Stimulated activated memory B cell treated with anti-CD40 and anti-IgM and Interleukin-4, amounts not matched to agents 10 μg/mL and 1 μg/mL and 100 μg/mL, for 72 hours (primary cell): ENCODE measurements around the gene TIMP1.

Experiments used
- ATAC-seq: fragments of 150-1000 bp; cut with Tn5 transposase; 2 replicates; pipeline ENCODE4 v1.10.0; 2021
- H3K27ac Mint-ChIP-seq: one replicate; pipeline ENCODE4 v1.8.0; 2022; ENCODE audit warnings: mild to moderate bottlenecking, mixed read lengths
- H3K27me3 Mint-ChIP-seq: one replicate; pipeline ENCODE4 v1.8.0; 2022; ENCODE audit warnings: mixed read lengths
- H3K36me3 Mint-ChIP-seq: one replicate; pipeline ENCODE4 v1.8.0; 2022; ENCODE audit warnings: mixed read lengths
- H3K4me1 Mint-ChIP-seq: one replicate; pipeline ENCODE4 v1.8.0; 2022; ENCODE audit warnings: mixed read lengths
- H3K4me3 Mint-ChIP-seq: one replicate; pipeline ENCODE4 v1.8.0; 2022; ENCODE audit warnings: mild to moderate bottlenecking, moderate library complexity, mixed read lengths
- H3K9me3 Mint-ChIP-seq: one replicate; pipeline ENCODE4 v1.8.0; 2022; ENCODE audit warnings: mixed read lengths

Gene TIMP1

GRCh38 chrX:47568656-47569295, 13.5 kb upstream of the TIMP1 start:
- peaks cover 41% of the 10 kb centered on the region for H3K4me1 Mint-ChIP-seq
- no peak overlapping the region for H3K4me3 Mint-ChIP-seq
- H3K36me3 Mint-ChIP-seq = peaks cover 73% of the 10 kb centered on the region
- no peaks in the 10 kb centered on the region for H3K9me3 Mint-ChIP-seq
- ATAC-seq = no peak
- H3K27ac Mint-ChIP-seq = no peak overlapping the region
- peaks cover 22% of the 10 kb centered on the region for H3K27me3 Mint-ChIP-seq

GRCh38 chrX:47570794-47571193, 11.4 kb upstream of the TIMP1 start:
- Mint-ChIP-seq H3K4me3 (no peak overlapping the region), H3K27me3 (peaks cover 26% of the 10 kb centered on the region), H3K27ac (no peak overlapping the region), H3K4me1 (peaks cover 33% of the 10 kb centered on the region), H3K36me3 (peaks cover 64% of the 10 kb centered on the region), H3K9me3 (no peaks in the 10 kb centered on the region)
- no peak for ATAC-seq

- H3K27me3 Mint-ChIP-seq = peaks cover 28% of the 10 kb centered on the region
Measured at GRCh38 chrX:47571215-47571614, 11.0 kb upstream of the TIMP1 start.

GRCh38 chrX:47571896-47572295, 10.3 kb upstream of the TIMP1 start:
- Mint-ChIP-seq H3K4me1 (peaks cover 24% of the 10 kb centered on the region), H3K9me3 (no peaks in the 10 kb centered on the region), H3K27me3 (peaks cover 35% of the 10 kb centered on the region), H3K36me3 (peaks cover 54% of the 10 kb centered on the region), H3K27ac (no peak overlapping the region), H3K4me3 (no peak overlapping the region)
- no peak for ATAC-seq

More at GRCh38 chrX:47571215-47571614, 11.0 kb upstream of the TIMP1 start:
- Mint-ChIP-seq H3K27ac (no peak overlapping the region), H3K36me3 (peaks cover 61% of the 10 kb centered on the region), H3K9me3 (no peaks in the 10 kb centered on the region), H3K4me1 (peaks cover 31% of the 10 kb centered on the region), H3K4me3 (no peak overlapping the region)
- ATAC-seq = no peak

GRCh38 chrX:47572773-47573340, 9.4 kb upstream of the TIMP1 start:
- Mint-ChIP-seq H3K36me3 (peaks cover 46% of the 10 kb centered on the region), H3K27me3 (peaks cover 42% of the 10 kb centered on the region), H3K4me3 (no peak overlapping the region), H3K9me3 (no peaks in the 10 kb centered on the region), H3K4me1 (peaks cover 22% of the 10 kb centered on the region), H3K27ac (no peak overlapping the region)
- no peak for ATAC-seq

GRCh38 chrX:47573341-47574075, 8.7 kb upstream of the TIMP1 start:
- H3K27me3 Mint-ChIP-seq = peaks cover 49% of the 10 kb centered on the region
- no peaks in the 10 kb centered on the region for H3K9me3 Mint-ChIP-seq
- no peak overlapping the region for H3K4me3 Mint-ChIP-seq
- ATAC-seq = no peak
- H3K4me1 Mint-ChIP-seq = peaks cover 28% of the 10 kb centered on the region
- H3K36me3 Mint-ChIP-seq = peaks cover 46% of the 10 kb centered on the region
- no peak overlapping the region for H3K27ac Mint-ChIP-seq

GRCh38 chrX:47574076-47574546, 8.1 kb upstream of the TIMP1 start:
- Mint-ChIP-seq H3K4me3 (no peak overlapping the region), H3K27ac (no peak overlapping the region), H3K4me1 (peaks cover 29% of the 10 kb centered on the region), H3K27me3 (peaks cover 50% of the 10 kb centered on the region), H3K36me3 (peaks cover 41% of the 10 kb centered on the region), H3K9me3 (no peaks in the 10 kb centered on the region)
- ATAC-seq = no peak

- peaks cover 35% of the 10 kb centered on the region for H3K4me1 Mint-ChIP-seq
- ATAC-seq = no peak
- H3K36me3 Mint-ChIP-seq = peaks cover 35% of the 10 kb centered on the region
- H3K27me3 Mint-ChIP-seq = peaks cover 50% of the 10 kb centered on the region
- H3K9me3 Mint-ChIP-seq = no peaks in the 10 kb centered on the region
- no peak overlapping the region for H3K27ac Mint-ChIP-seq
- no peak overlapping the region for H3K4me3 Mint-ChIP-seq
Measured at GRCh38 chrX:47574547-47575301, 7.5 kb upstream of the TIMP1 start.

GRCh38 chrX:47576021-47576898, 6.0 kb upstream of the TIMP1 start:
- H3K4me3 Mint-ChIP-seq = no peak overlapping the region
- no peak overlapping the region for H3K27ac Mint-ChIP-seq
- no peak for ATAC-seq
- peaks cover 50% of the 10 kb centered on the region for H3K27me3 Mint-ChIP-seq
- no peaks in the 10 kb centered on the region for H3K9me3 Mint-ChIP-seq
- peaks cover 36% of the 10 kb centered on the region for H3K4me1 Mint-ChIP-seq
- H3K36me3 Mint-ChIP-seq = peaks cover 20% of the 10 kb centered on the region

- peaks cover 41% of the 10 kb centered on the region for H3K27me3 Mint-ChIP-seq
- H3K36me3 Mint-ChIP-seq = peaks cover 8% of the 10 kb centered on the region
- no peak overlapping the region for H3K27ac Mint-ChIP-seq
- H3K4me3 Mint-ChIP-seq = no peak overlapping the region
- no peak for ATAC-seq
- no peaks in the 10 kb centered on the region for H3K9me3 Mint-ChIP-seq
- peaks cover 37% of the 10 kb centered on the region for H3K4me1 Mint-ChIP-seq
Measured at GRCh38 chrX:47577424-47577823, 4.8 kb upstream of the TIMP1 start.

GRCh38 chrX:47577901-47578300, 4.3 kb upstream of the TIMP1 start:
- no peaks in the 10 kb centered on the region for H3K9me3 Mint-ChIP-seq
- H3K27ac Mint-ChIP-seq = no peak overlapping the region
- H3K4me3 Mint-ChIP-seq = no peak overlapping the region
- ATAC-seq = no peak
- peaks cover 34% of the 10 kb centered on the region for H3K4me1 Mint-ChIP-seq
- peaks cover 3% of the 10 kb centered on the region for H3K36me3 Mint-ChIP-seq
- peaks cover 36% of the 10 kb centered on the region for H3K27me3 Mint-ChIP-seq

GRCh38 chrX:47578692-47579091, 3.5 kb upstream of the TIMP1 start:
- H3K4me3 Mint-ChIP-seq = no peak overlapping the region
- H3K27me3 Mint-ChIP-seq = peaks cover 28% of the 10 kb centered on the region
- no peak for ATAC-seq
- H3K9me3 Mint-ChIP-seq = no peaks in the 10 kb centered on the region
- H3K4me1 Mint-ChIP-seq = peaks cover 34% of the 10 kb centered on the region
- H3K36me3 Mint-ChIP-seq = no peaks in the 10 kb centered on the region
- H3K27ac Mint-ChIP-seq = no peak overlapping the region

GRCh38 chrX:47579537-47579936, 2.7 kb upstream of the TIMP1 start:
- peaks cover 24% of the 10 kb centered on the region for H3K27me3 Mint-ChIP-seq
- peak; percentile 65 for ATAC-seq
- H3K36me3 Mint-ChIP-seq = no peaks in the 10 kb centered on the region
- no peak overlapping the region for H3K27ac Mint-ChIP-seq
- no peak overlapping the region for H3K4me3 Mint-ChIP-seq
- no peaks in the 10 kb centered on the region for H3K9me3 Mint-ChIP-seq
- peaks cover 37% of the 10 kb centered on the region for H3K4me1 Mint-ChIP-seq

- no peak for ATAC-seq
- peak overlapping the region; percentile 32 for H3K4me3 Mint-ChIP-seq
- H3K27ac Mint-ChIP-seq = peak overlapping the region; percentile 13
- no peaks in the 10 kb centered on the region for H3K36me3 Mint-ChIP-seq
- H3K4me1 Mint-ChIP-seq = peaks cover 31% of the 10 kb centered on the region
- no peaks in the 10 kb centered on the region for H3K9me3 Mint-ChIP-seq
- H3K27me3 Mint-ChIP-seq = peaks cover 2% of the 10 kb centered on the region
Measured at GRCh38 chrX:47583240-47583861, 1.1 kb downstream of the TIMP1 start.
